ENCODE results near the gene IST1.
"Not testable (repeated sequence)": the region's sequence is repeated elsewhere in the genome, so short reads cannot be mapped to it uniquely, and the experiment has no call there.

Gene IST1

GRCh38 chr16:71895679-71896365 lies 491 bp downstream of the IST1 start:
- TF ChIP-seq CTCF (IDR thresholded peaks at IDR 0.05; ENCODE audit: low read depth, low read length) (no peak), MYC (IDR thresholded peaks at IDR 0.05; ENCODE audit: low read depth, low read length) (no peak), MAX (IDR thresholded peaks at IDR 0.05; ENCODE audit: low read depth, low read length) (no peak), POLR2A (IDR thresholded peaks at IDR 0.05; ENCODE audit: extremely low read depth, insufficient read length) (no peak)
- peak; percentile 71 for DNase-seq (ENCODE audit: low read depth)

GRCh38 chr16:71896764-71897368 lies 1.5 kb downstream of the IST1 start:
- H3K4me3 ChIP-seq (ENCODE audit: low read depth, low read length) = peak overlapping the region; percentile 96
- peak; percentile 15 for DNase-seq (ENCODE audit: low read depth)
- TF ChIP-seq MYC (IDR thresholded peaks at IDR 0.05; ENCODE audit: low read depth, low read length) (no peak), POLR2A (IDR thresholded peaks at IDR 0.05; ENCODE audit: extremely low read depth, insufficient read length) (no peak), MAX (IDR thresholded peaks at IDR 0.05; ENCODE audit: low read depth, low read length) (no peak), CTCF (IDR thresholded peaks at IDR 0.05; ENCODE audit: low read depth, low read length) (no peak)

More at GRCh38 chr16:71895679-71896365, 491 bp downstream of the IST1 start:
- peak overlapping the region; percentile 96 for H3K4me3 ChIP-seq (ENCODE audit: low read depth, low read length)

GRCh38 chr16:71899171-71899570 lies 3.8 kb downstream of the IST1 start:
- TF ChIP-seq CTCF (IDR thresholded peaks at IDR 0.05; ENCODE audit: low read depth, low read length) (no peak), POLR2A (IDR thresholded peaks at IDR 0.05; ENCODE audit: extremely low read depth, insufficient read length) (no peak), MAX (IDR thresholded peaks at IDR 0.05; ENCODE audit: low read depth, low read length) (no peak), MYC (IDR thresholded peaks at IDR 0.05; ENCODE audit: low read depth, low read length) (no peak)
- H3K4me3 ChIP-seq (ENCODE audit: low read depth, low read length) = no peak overlapping the region
- DNase-seq (ENCODE audit: low read depth) = no peak

GRCh38 chr16:71902656-71903365 lies 7.5 kb downstream of the IST1 start:
- no peak overlapping the region for H3K4me3 ChIP-seq (ENCODE audit: low read depth, low read length)
- no peak for TF ChIP-seq POLR2A (IDR thresholded peaks at IDR 0.05; ENCODE audit: extremely low read depth, insufficient read length)
- TF ChIP-seq MAX (IDR thresholded peaks at IDR 0.05; ENCODE audit: low read depth, low read length) = no peak
- no peak for TF ChIP-seq MYC (IDR thresholded peaks at IDR 0.05; ENCODE audit: low read depth, low read length)
- DNase-seq (ENCODE audit: low read depth) = no peak

GRCh38 chr16:71903608-71904007 lies 8.3 kb downstream of the IST1 start:
- no peak for TF ChIP-seq MYC (IDR thresholded peaks at IDR 0.05; ENCODE audit: low read depth, low read length)
- TF ChIP-seq MAX (IDR thresholded peaks at IDR 0.05; ENCODE audit: low read depth, low read length) = no peak
- no peak for TF ChIP-seq CTCF (IDR thresholded peaks at IDR 0.05; ENCODE audit: low read depth, low read length)
- no peak for TF ChIP-seq POLR2A (IDR thresholded peaks at IDR 0.05; ENCODE audit: extremely low read depth, insufficient read length)
- no peak for DNase-seq (ENCODE audit: low read depth)
- no peak overlapping the region for H3K4me3 ChIP-seq (ENCODE audit: low read depth, low read length)

GRCh38 chr16:71904239-71904638 lies 8.9 kb downstream of the IST1 start:
- no peak for TF ChIP-seq POLR2A (IDR thresholded peaks at IDR 0.05; ENCODE audit: extremely low read depth, insufficient read length)
- no peak for TF ChIP-seq CTCF (IDR thresholded peaks at IDR 0.05; ENCODE audit: low read depth, low read length)
- TF ChIP-seq MYC (IDR thresholded peaks at IDR 0.05; ENCODE audit: low read depth, low read length) = no peak
- no peak for TF ChIP-seq MAX (IDR thresholded peaks at IDR 0.05; ENCODE audit: low read depth, low read length)
- DNase-seq (ENCODE audit: low read depth) = no peak
- H3K4me3 ChIP-seq (ENCODE audit: low read depth, low read length) = no peak overlapping the region

- not testable (repeated sequence) for H3K4me3 ChIP-seq (ENCODE audit: low read depth, low read length); DNase-seq (ENCODE audit: low read depth)
Observed at GRCh38 chr16:71905765-71906164, 10.4 kb downstream of the IST1 start.
